Urinary bladder (tissue), 4 donors: ENCODE data around the gene NFATC3. TPM values are rescaled to one million over a fixed set of nuclear protein-coding genes. Genes with fewer than 3 reads are reported as not detected.

ENCODE experiments used
- DNase-seq: peaks from one replicate; pipeline ENCODE4 v3.0.0-alpha.2; 2015; ENCODE audit errors: extremely low spot score
- H3K27ac ChIP-seq: one replicate; pipeline ENCODE4 v1.5.1; 2013; ENCODE audit warnings: low read depth, mild to moderate bottlenecking, moderate library complexity
- H3K36me3 ChIP-seq: one replicate; pipeline ENCODE4 v1.6.1; 2013; ENCODE audit warnings: mild to moderate bottlenecking, moderate library complexity; ENCODE audit not compliant: insufficient read depth
- H3K4me1 ChIP-seq: one replicate; pipeline ENCODE4 v1.6.1; 2013; ENCODE audit warnings: mild to moderate bottlenecking, moderate library complexity; ENCODE audit not compliant: insufficient read depth
- H3K4me3 ChIP-seq: one replicate; pipeline ENCODE4 v1.5.1; 2013; ENCODE audit warnings: low read depth, low read length
- WGBS: extraction: QIAGEN DNeasy Blood & Tissue Kit; methylation state at CpG from one replicate; pipeline ENCODE4 v1.1.7; 2013; 5-methylcytosine and 5-hydroxymethylcytosine counted together
- polyA plus RNA-seq: library from polyadenylated mRNA; stranded (reverse); fragments of 200-250 nt; gene quantifications from one replicate; pipeline ENCODE4 v1.2.3, GENCODE V29; 2013
- total RNA-seq: library from RNA; depleted of rRNA; stranded (reverse); fragments of >200 nt; gene quantifications from one replicate; pipeline ENCODE4 v1.2.3, GENCODE V29; 2014
- donor health status: healthy with polysubstance abuse.
- donor health status: healthy.

Gene NFATC3
- total and polyA plus RNA-seq, 2 donors, result 20.2 to 27.1 TPM

DNA sequence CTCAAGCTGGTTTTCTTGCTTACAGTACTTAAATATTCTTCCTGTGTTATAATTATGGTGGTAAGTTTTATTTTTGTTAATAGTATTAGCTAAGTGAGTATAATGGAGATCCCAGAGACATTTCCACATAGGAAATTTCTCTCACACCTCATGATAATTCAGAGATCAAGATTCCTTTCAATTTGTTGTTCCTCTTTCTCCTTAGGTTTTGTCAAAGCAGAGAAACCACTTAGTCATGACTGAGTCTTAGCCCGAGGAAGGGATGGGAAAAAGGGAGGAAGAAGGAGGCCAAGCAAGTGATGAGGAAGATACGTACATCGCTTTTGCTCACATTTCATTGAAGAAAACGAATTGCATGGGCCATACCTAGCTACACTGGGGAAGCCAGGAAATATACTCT lies 132.3 kb downstream of the NFATC3 start:
- Histone ChIP-seq H3K4me1 (no peaks in the 10 kb centered on the region), H3K27ac (no peak overlapping the region), H3K36me3 (no peaks in the 10 kb centered on the region), H3K4me3 (no peak overlapping the region)
- no peak for DNase-seq
- 90% methylated on average over 4 of the region's 4 CpGs for WGBS

DNA sequence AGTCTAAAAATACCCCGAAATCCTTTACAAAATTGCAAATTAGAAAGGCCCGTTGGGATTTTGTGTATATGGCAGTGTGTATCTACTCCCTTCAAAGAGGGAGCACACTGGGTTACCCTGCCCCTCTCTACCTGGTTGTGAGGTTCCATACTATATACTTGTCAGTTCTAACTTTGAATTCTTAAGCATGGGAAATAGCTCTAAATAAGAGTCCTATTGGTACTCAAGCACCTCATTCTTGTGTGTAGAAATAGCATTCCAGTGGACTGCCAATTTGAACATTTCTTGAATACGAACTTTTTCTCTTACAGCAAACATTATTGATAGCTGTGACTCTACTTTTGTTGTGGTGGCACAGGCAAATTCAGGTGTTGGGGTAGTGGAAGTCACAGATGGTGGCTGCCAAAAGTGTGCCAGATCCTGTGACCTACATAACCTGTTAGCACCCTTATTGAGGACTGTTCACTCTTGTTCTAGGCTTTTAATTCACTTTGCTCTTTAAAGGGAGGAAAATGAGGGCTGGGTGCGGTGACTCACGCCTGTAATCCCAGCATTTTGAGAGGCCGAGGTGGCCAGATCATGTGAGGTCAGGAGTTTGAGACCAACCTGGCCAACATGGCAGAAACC lies 134.7 kb downstream of the NFATC3 start:
- DNase-seq, result no peak
- Histone ChIP-seq H3K27ac (no peak overlapping the region), H3K4me1 (no peaks in the 10 kb centered on the region), H3K36me3 (no peaks in the 10 kb centered on the region), H3K4me3 (no peak overlapping the region)
- 91% methylated on average over 6 of the region's 6 CpGs for WGBS

DNA sequence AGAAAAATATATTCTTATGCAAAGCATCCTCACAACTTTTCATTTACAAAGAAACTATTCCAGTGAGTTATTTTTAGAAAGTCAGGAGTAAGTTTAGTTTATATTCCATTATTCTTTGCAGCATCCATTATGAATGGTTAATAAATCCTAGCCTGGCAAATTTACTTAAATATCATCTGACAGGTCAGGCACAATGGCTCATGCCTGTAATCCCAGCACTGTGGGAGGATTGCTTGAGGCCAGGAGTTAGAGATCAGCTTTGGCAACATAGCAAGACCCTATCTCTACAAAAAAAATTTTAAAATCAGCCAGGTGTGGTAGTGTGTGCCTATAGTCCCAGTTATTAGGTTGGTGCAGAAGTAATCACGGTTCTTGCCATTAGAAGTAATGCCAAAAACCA lies 137.9 kb downstream of the NFATC3 start:
- DNase-seq, result no peak
- Histone ChIP-seq H3K36me3 (peaks cover 4% of the 10 kb centered on the region), H3K27ac (no peak overlapping the region), H3K4me3 (no peak overlapping the region), H3K4me1 (no peaks in the 10 kb centered on the region)
- 84% methylated on average over 1 of the region's 1 CpG for WGBS

DNA sequence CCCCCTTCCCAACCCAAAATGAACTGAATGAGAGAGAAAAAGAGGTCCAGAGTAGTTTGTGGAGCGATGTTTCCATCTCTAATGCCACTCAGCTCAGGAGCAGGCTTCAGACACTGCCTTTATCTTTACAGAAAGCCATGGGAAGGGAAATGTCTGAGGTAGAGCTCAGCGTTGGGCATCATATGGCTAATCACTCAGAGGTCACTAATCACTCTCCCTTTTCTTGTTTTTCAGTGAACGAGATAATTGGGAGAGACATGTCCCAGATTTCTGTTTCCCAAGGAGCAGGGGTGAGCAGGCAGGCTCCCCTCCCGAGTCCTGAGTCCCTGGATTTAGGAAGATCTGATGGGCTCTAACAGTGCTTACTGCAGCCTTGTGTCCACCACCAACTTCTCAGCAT lies 140.9 kb downstream of the NFATC3 start:
- Histone ChIP-seq H3K4me3 (no peak overlapping the region), H3K4me1 (no peaks in the 10 kb centered on the region), H3K27ac (no peak overlapping the region), H3K36me3 (peaks cover 4% of the 10 kb centered on the region)
- WGBS, result 91% methylated on average over 4 of the region's 4 CpGs
- no peak for DNase-seq

DNA sequence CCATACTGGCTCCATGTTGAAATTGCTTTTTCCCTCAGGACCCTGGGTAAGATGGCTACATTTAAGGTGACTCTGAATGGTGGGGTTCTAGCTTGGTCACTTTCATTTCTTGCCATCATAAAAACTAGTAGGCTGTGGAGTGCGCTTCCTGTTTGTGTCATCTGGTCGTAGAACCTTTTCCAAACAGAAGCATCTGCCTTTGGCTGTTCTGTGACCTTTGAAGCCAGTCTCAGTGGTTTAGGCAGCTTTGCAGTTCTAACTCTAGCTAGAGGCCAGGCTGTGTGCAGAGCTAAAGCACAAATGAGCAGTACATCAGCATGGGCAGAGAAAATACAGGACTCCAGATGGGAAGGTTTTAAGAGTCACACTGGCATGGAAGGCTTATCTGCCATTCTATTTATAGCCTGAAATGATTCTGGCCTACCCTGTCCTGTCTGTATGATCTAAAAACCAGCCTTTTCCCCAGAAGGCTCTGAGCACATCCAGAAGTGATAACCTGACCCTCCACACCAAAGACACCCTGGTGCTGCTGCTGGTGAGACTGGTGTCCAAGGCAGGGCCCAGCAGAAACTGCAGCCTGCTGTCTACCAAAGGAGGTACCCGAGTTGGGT lies 142.1 kb downstream of the NFATC3 start:
- no peak overlapping the region for H3K27ac ChIP-seq
- H3K36me3 ChIP-seq, result peaks cover 4% of the 10 kb centered on the region
- DNase-seq, result no peak
- 61% methylated on average over 3 of the region's 3 CpGs for WGBS
- H3K4me1 ChIP-seq, result no peaks in the 10 kb centered on the region
- H3K4me3 ChIP-seq, result no peak overlapping the region

DNA sequence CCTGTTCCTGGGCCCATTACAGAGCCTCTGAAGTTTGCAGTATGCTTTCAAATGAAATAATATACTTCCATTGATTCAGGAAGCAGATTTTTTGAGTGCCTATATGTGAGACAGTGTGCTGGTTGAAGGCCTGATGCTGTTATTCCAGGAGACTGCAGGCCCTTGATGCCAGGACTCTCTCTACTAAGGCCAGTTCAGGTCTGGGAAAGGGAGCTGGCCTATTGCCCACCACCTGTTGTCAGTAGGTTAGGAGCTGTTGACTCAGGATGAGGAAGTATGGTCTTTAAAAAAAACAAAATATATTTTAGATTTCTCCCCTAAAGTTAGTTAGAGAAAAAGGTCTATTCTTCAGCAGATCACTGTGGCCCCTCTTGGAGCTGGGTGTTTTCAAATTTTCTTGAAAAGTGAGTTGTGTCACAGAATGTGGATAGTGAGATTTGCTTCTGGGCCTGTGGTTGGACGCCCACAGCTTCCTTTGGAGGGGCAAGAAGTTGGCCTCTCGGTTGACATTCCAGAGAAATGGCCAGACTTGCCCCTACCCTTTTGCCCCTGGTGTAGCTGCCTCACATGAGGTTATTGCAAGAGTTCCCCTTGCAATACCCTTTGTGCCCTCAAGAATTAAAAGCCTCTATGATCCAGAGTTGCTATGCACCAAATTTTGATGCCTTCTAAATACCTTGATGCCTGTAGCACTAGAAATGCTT lies 142.8 kb downstream of the NFATC3 start:
- Histone ChIP-seq H3K4me1 (no peaks in the 10 kb centered on the region), H3K27ac (no peak overlapping the region), H3K36me3 (peaks cover 4% of the 10 kb centered on the region), H3K4me3 (no peak overlapping the region)
- 86% methylated on average over 2 of the region's 2 CpGs for WGBS
- DNase-seq, result no peak

DNA sequence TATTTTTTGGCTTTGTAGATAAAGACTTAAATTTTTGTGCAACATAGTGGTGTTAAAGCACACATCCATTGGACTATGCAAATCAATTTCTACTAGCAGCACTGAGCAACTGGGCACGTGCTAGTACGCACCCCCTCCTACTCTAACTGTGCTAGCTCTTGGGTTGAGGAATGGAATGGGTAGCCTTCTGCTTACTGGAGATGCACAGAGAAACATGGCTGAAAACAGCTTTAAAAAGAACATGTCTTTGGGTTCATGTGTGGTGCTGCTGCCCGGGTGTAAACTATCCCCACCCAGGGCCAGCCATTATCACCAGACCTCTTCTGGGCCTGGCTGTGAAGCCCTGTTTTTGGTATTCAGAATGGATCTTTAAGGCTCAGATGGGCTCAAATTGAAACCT lies 143.5 kb downstream of the NFATC3 start:
- Histone ChIP-seq H3K4me1 (no peaks in the 10 kb centered on the region), H3K27ac (no peak overlapping the region), H3K36me3 (peaks cover 4% of the 10 kb centered on the region), H3K4me3 (no peak overlapping the region)
- DNase-seq, result no peak
- 73% methylated on average over 3 of the region's 3 CpGs for WGBS

DNA sequence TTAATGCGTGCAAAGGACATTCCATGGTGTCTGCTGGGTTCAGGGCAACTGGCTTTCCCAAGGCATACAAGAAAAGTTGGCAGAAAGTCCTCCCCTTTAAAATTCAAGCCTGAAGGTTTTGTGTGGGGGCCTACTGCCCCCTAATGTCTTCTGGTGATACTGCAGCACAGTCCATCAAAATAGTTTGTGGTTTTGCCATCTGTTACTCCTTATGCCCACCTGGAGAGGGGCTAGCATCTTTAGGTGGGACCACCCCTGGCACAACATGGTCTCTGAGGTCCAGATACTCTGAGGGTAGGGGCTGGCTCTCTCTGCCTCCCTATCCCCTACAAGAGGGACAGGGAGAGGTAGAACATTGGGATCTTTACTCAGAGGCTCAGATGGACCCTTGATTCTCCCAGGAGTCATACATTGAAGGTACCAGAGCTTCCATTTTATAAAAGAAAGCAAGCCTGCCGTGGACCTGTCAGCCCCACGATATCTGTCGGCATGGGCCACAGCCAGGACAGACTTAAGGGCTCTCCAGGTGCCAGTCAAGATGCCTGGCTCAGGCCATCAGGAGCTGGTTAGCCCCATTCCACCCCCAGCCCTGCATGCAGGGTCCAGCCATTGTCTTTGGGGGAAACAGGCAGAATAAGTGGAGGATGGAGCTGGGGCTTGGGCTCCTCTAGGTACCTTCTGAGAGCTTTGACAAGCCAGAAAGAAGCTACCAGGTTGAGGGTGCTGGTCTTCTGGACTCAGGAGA lies 144.4 kb downstream of the NFATC3 start:
- no peaks in the 10 kb centered on the region for H3K4me1 ChIP-seq
- H3K36me3 ChIP-seq, result peaks cover 4% of the 10 kb centered on the region
- no peak overlapping the region for H3K27ac ChIP-seq
- no peak for DNase-seq
- H3K4me3 ChIP-seq, result no peak overlapping the region
- 66% methylated on average over 4 of the region's 4 CpGs for WGBS

DNA sequence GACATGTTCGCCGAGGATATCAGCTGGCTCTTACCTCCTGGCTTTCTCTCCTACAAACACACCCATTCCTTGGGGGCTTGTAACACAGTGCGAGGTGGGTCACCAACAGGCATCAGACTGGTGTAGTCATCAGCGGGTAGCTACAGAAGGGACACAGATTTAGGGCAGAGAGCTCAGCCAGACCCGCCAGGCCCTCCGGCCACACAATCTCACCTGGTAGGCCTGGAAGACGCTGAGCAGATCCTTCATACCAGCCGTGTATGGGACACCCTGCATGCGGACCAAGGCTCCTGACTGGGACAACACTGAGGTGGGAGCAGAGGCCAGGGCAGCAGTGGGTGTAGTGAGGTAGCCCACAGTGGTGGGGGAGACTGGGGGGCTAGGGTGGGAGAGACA lies 145.0 kb downstream of the NFATC3 start:
- Histone ChIP-seq H3K36me3 (peaks cover 4% of the 10 kb centered on the region), H3K27ac (no peak overlapping the region), H3K4me1 (no peaks in the 10 kb centered on the region), H3K4me3 (no peak overlapping the region)
- 96% methylated on average over 9 of the region's 9 CpGs for WGBS
- DNase-seq, result no peak

DNA sequence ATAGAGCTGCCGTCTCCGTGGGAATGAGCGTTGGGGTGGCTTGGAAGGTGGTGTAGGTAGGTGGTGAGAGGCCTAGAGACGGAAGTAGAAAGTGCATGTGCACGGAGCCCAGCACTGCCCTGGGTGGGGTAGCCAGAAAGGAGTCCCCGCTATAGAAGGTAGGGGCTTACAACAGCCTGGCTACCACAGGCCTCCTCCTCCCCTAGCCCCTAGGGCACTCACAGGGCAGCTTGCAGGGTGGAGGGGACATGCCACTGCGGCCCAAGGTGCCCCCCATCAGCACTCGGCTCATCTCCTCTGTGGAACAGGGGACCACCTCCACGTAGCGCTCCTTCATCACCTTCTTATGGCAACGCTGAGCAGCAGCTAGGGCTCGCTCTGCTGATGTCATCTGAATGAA lies 145.8 kb downstream of the NFATC3 start:
- H3K36me3 ChIP-seq, result peaks cover 4% of the 10 kb centered on the region
- H3K4me1 ChIP-seq, result no peaks in the 10 kb centered on the region
- DNase-seq, result no peak
- no peak overlapping the region for H3K4me3 ChIP-seq
- WGBS, result 93% methylated on average over 12 of the region's 12 CpGs
- no peak overlapping the region for H3K27ac ChIP-seq

DNA sequence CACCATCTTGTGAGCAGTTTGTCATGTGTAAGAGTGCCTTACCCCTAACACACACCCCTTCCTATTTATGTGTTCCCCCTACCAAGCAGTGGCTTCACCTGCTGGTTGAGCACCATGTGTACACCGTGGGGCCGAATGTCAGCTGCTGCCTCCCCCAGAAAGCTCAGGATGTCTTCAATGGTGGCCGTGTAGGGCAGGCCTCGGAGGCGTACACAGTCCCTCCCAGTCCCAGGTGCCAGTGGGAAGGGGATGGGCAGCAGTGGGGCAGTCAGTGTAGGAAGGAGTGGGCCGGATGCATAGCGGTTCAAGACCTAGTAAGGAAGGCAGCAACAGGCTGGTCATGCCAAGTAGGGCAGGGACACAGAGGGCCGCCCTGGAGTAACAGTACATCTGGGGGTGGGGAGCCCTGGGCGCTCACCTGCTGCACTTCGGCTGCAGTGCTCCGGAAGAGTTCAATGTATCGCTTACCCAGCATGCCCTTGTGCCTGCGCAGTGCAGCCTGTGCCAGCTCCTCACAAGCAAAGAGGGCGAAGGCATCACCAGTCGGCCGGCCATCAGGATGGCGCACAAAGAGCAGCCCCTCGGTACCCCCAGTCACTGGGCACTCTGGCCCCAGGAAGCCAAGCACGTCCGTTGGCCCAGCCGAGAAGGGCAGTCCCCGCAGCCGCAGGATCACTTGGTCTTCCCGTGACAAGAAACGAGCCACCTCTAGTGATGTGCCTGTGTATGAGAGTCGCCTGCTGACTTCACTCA lies 146.4 kb downstream of the NFATC3 start:
- Histone ChIP-seq H3K27ac (no peak overlapping the region), H3K4me1 (no peaks in the 10 kb centered on the region), H3K4me3 (no peak overlapping the region), H3K36me3 (peaks cover 4% of the 10 kb centered on the region)
- DNase-seq, result no peak
- 92% methylated on average over 26 of the region's 26 CpGs for WGBS

DNA sequence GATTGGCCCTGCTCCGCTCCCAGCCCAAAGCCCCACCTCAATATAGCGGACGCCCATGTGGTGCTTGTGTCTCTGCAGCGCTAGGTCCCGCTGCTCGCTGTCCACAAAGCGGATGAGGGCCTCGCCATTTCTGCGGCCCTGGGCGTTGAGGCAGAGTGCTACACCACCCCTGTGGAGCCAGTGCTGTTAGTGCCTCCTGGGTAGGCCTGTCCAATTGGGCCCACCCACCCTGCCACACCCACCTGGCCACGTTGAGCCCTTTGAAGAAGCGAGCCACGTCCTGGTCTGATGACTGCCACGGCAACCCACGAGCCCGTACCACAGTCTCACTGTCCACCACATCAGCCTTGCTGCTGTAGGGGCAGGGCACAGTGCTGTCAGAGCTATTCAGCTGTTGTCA lies 147.2 kb downstream of the NFATC3 start:
- H3K4me1 ChIP-seq, result no peaks in the 10 kb centered on the region
- H3K27ac ChIP-seq, result no peak overlapping the region
- WGBS, result 83% methylated on average over 16 of the region's 16 CpGs
- no peak for DNase-seq
- H3K4me3 ChIP-seq, result no peak overlapping the region
- H3K36me3 ChIP-seq, result peaks cover 2% of the 10 kb centered on the region

DNA sequence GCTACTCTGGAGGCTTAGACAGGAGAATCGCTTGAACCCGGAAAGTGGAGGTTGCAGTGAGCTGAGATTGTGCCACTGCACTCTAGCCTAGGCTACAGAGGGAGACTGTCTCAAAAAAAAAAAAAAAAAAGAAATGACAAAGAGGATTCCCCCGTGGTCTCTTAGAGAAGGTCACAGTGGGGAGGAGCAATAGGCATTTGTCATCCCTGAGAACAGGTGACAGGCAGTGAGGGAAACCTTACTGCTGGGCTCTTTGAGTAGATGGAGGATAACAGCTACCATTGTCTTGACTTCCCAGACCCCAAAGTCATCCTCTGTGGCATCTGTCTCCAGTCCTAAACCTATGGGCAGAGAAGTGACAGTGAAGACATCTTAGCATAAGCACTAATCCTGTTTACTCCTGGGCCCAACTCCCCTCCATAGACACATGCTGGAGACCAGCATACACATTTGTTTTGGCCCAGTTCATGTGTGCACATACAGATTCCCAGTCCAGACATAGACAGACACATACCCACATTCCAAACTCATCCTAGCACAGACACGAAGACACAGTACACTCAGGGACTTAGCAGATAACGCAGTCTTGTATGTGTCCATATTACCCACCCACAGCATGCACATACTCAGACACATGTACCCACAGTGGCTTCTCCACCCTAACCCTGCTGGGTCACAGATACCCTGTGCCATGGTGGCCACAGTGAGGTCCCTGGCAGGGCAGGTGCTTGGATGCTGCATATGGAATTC lies 148.1 kb downstream of the NFATC3 start:
- H3K4me1 ChIP-seq, result no peaks in the 10 kb centered on the region
- H3K27ac ChIP-seq, result no peak overlapping the region
- H3K36me3 ChIP-seq, result no peaks in the 10 kb centered on the region
- H3K4me3 ChIP-seq, result no peak overlapping the region
- no peak for DNase-seq
- 82% methylated on average over 5 of the region's 5 CpGs for WGBS
